Colonic mucosa (tissue), 4 donors: ENCODE data around the gene SPATA6L. TPM values are rescaled to one million over a fixed set of nuclear protein-coding genes. Genes with fewer than 3 reads are reported as not detected.

ENCODE experiments used
- DNase-seq: peaks from one replicate; pipeline ENCODE4 v3.0.0-alpha.2; 2020
- H3K27ac ChIP-seq: fragments of 200-600 bp; one replicate; pipeline ENCODE4 v1.8.0; 2021
- H3K27me3 ChIP-seq: fragments of 200-600 bp; one replicate; pipeline ENCODE4 v1.8.0; 2021
- H3K36me3 ChIP-seq: fragments of 200-600 bp; one replicate; pipeline ENCODE4 v1.8.0; 2021
- H3K4me1 ChIP-seq: fragments of 200-600 bp; one replicate; pipeline ENCODE4 v1.8.0; 2021; ENCODE audit warnings: mild to moderate bottlenecking
- H3K4me3 ChIP-seq: fragments of 200-600 bp; one replicate; pipeline ENCODE4 v1.8.0; 2021
- H3K9ac ChIP-seq, 2 donors: one replicate each; pipeline ENCODE4 v1.7.0; 2013; ENCODE audit warnings: control low read depth in 2 of 2, low read depth in 2 of 2, low read length in 2 of 2
- H3K9me3 ChIP-seq: fragments of 200-600 bp; one replicate; pipeline ENCODE4 v1.8.0; 2021
- intact Hi-C: fragments of 100-400 bp; cut with DNase I; formaldehyde crosslinking; loops from one replicate; pipeline ENCODE4 v1.14.1; 2022
- total RNA-seq, 2 donors: library from RNA; stranded (reverse); fragmentation: NEBNext Ultra II Directional in 1 of 2; extraction: Animal tissue kit (Norgen Biotek cat#: 25700) in 1 of 2; gene quantifications; one replicate each; pipeline ENCODE4 v1.2.1, GENCODE V29; 2021
- TF ChIP-seq, protein P1 (sequence below): fragments of 200-600 bp; IDR thresholded peaks from one replicate; pipeline ENCODE4 v1.8.0; 2022; ENCODE audit warnings: antibody characterized with exemption, mild to moderate bottlenecking
- donor health status: healthy.
- donor health status: DM: no; HTN: no; CAD: no.
- donor health status: DM: no; HTN: no; CAD: no.

SPATA6L gene
- total RNA-seq, 2 donors from 2014 or later, result 5.0 to 6.8 TPM

- TF ChIP-seq, protein P1, sequence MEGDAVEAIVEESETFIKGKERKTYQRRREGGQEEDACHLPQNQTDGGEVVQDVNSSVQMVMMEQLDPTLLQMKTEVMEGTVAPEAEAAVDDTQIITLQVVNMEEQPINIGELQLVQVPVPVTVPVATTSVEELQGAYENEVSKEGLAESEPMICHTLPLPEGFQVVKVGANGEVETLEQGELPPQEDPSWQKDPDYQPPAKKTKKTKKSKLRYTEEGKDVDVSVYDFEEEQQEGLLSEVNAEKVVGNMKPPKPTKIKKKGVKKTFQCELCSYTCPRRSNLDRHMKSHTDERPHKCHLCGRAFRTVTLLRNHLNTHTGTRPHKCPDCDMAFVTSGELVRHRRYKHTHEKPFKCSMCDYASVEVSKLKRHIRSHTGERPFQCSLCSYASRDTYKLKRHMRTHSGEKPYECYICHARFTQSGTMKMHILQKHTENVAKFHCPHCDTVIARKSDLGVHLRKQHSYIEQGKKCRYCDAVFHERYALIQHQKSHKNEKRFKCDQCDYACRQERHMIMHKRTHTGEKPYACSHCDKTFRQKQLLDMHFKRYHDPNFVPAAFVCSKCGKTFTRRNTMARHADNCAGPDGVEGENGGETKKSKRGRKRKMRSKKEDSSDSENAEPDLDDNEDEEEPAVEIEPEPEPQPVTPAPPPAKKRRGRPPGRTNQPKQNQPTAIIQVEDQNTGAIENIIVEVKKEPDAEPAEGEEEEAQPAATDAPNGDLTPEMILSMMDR, result no peak
- no peaks in the 10 kb centered on the region for H3K36me3 ChIP-seq
- no peaks in the 10 kb centered on the region for H3K4me1 ChIP-seq
- intact Hi-C loops, result no loop called here
- no peak overlapping the region for H3K27ac ChIP-seq
- no peaks in the 10 kb centered on the region for H3K9me3 ChIP-seq
- no peak overlapping the region for H3K4me3 ChIP-seq
- DNase-seq, result no peak
- no peaks in the 10 kb centered on the region for H3K27me3 ChIP-seq
- H3K9ac ChIP-seq, result no peak overlapping the region
Measured at GRCh38 chr9:4574657-4575243, 91.5 kb downstream of the SPATA6L start.

DNA sequence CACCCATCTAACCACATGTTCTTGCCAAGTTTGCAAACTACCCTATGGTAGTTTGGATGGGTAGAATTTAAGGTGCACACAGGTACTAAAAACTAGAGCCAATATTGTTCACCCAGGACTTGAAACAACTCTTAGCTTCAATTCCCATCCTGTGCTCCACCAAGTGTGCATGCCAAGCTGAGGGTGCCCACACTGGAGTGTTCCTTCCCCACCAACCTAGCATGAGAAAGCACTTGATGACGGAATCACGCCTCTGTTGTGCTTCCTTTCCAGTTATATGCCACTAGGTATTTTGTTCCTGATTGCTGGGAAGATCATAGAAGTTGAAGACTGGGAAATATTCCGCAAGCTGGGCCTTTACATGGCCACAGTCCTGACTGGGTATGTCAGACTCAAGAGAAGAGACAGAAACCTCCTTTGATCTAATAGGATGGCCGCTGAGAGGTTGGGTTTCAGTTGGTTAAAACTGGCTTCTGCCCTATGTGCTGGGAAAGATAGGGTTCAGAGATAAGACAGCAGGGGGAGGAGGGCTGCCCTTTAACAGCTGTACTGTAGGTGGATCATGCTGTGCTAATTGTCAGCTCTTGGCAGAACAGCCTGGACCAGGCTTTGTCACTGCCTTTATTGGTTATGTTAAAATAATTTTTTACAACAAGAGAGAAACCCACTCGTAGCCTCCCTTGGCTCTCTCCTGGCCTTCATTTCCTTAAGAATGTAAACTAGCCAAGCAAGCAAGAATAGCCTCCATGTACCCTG is 92.5 kb downstream of the SPATA6L start:
- DNase-seq, result no peak
- H3K4me3 ChIP-seq, result no peak overlapping the region
- intact Hi-C loops, result no loop called here
- TF ChIP-seq, protein P1, result no peak
- no peaks in the 10 kb centered on the region for H3K27me3 ChIP-seq
- no peaks in the 10 kb centered on the region for H3K36me3 ChIP-seq
- H3K4me1 ChIP-seq, result no peaks in the 10 kb centered on the region
- no peaks in the 10 kb centered on the region for H3K9me3 ChIP-seq
- no peak overlapping the region for H3K27ac ChIP-seq
- no peak overlapping the region for H3K9ac ChIP-seq

GRCh38 chr9:4573176-4573575 is 93.1 kb downstream of the SPATA6L start:
- no peaks in the 10 kb centered on the region for H3K9me3 ChIP-seq
- no peaks in the 10 kb centered on the region for H3K4me1 ChIP-seq
- no peak overlapping the region for H3K27ac ChIP-seq
- H3K9ac ChIP-seq, result no peak overlapping the region
- no peak overlapping the region for H3K4me3 ChIP-seq
- no peaks in the 10 kb centered on the region for H3K36me3 ChIP-seq
- TF ChIP-seq, protein P1, result no peak
- DNase-seq, result no peak
- no peaks in the 10 kb centered on the region for H3K27me3 ChIP-seq
- intact Hi-C loops, result no loop called here

GRCh38 chr9:4572184-4572826 is 94.0 kb downstream of the SPATA6L start:
- Histone ChIP-seq H3K27me3 (no peaks in the 10 kb centered on the region), H3K9me3 (no peaks in the 10 kb centered on the region), H3K9ac (no peak overlapping the region), H3K4me3 (no peak overlapping the region), H3K4me1 (no peaks in the 10 kb centered on the region), H3K36me3 (no peaks in the 10 kb centered on the region), H3K27ac (no peak overlapping the region)
- DNase-seq, result no peak
- intact Hi-C loops, result no loop called here
- TF ChIP-seq, protein P1, result no peak

- TF ChIP-seq, protein P1, result no peak
- Histone ChIP-seq H3K4me3 (no peak overlapping the region), H3K9me3 (no peaks in the 10 kb centered on the region), H3K9ac (no peak overlapping the region), H3K4me1 (no peaks in the 10 kb centered on the region), H3K36me3 (no peaks in the 10 kb centered on the region), H3K27me3 (no peaks in the 10 kb centered on the region), H3K27ac (no peak overlapping the region)
- DNase-seq, result no peak
- intact Hi-C loops, result no loop called here
Measured at GRCh38 chr9:4569101-4569500, 97.2 kb downstream of the SPATA6L start.
